K562 (cell line): ENCODE results near the gene CBX1. TPM values are rescaled to one million over a fixed set of nuclear protein-coding genes. Genes with fewer than 3 reads are reported as not detected.

ENCODE experiments used
- BRD9 ChIP-seq: fragments of 450-650 bp; IDR thresholded peaks from 2 replicates; pipeline ENCODE4 v1.6.1; 2018; ENCODE audit warnings: low read depth; ENCODE audit not compliant: partially characterized antibody
- EZH2 ChIP-seq: IDR thresholded peaks from 2 replicates; pipeline ENCODE4 v1.6.1; 2012; ENCODE audit warnings: low read depth, mild to moderate bottlenecking, inconsistent platforms, low read length, borderline replicate concordance
- KLF16 ChIP-seq: IDR thresholded peaks from 2 replicates; pipeline ENCODE4 v1.6.1; 2016; ENCODE audit warnings: antibody characterized with exemption
- MCM7 ChIP-seq, 2 experiments: fragments of 450-650 bp; IDR thresholded peaks; 2 replicates each; pipeline ENCODE4 v1.6.1; 2016 to 2018
- MTF1 ChIP-seq: fragments of 250-450 bp; sonication (Bioruptor Pico); IDR thresholded peaks from 2 replicates; pipeline ENCODE4 v1.9.0; 2021; ENCODE audit warnings: moderate library complexity, mild to moderate bottlenecking, inconsistent platforms, borderline replicate concordance
- NFRKB ChIP-seq: fragments of 450-650 bp; IDR thresholded peaks from 2 replicates; pipeline ENCODE4 v1.6.1; 2016; ENCODE audit warnings: low read depth
- POLR2G ChIP-seq: fragments of 200-400 bp; formaldehyde crosslinking; IDR thresholded peaks from 2 replicates; pipeline ENCODE4 v1.6.1; 2017; ENCODE audit warnings: low read depth, mild to moderate bottlenecking, antibody characterized with exemption, low read length, moderate library complexity
- PYGO2 ChIP-seq: fragments of 450-650 bp; IDR thresholded peaks from 2 replicates; pipeline ENCODE4 v1.6.1; 2016; ENCODE audit warnings: mild to moderate bottlenecking, missing genetic modification characterization, moderate library complexity, missing compliant biosample characterization
- SIX5 ChIP-seq, 2 experiments: IDR thresholded peaks; 2 replicates each; pipeline ENCODE4 v1.6.1; 2011; ENCODE audit warnings: low read length in 2 of 2, borderline replicate concordance in 1 of 2, low read depth in 1 of 2, mild to moderate bottlenecking in 1 of 2, moderate library complexity in 1 of 2; ENCODE audit not compliant: insufficient read depth in 1 of 2
- SMAD1 ChIP-seq: fragments of 150-350 bp; IDR thresholded peaks from 2 replicates; pipeline ENCODE4 v1.6.1; 2014; ENCODE audit warnings: low read length, low read depth; ENCODE audit not compliant: partially characterized antibody
- TEAD4 ChIP-seq, 2 experiments: sonication (generic) in 1 of 2; formaldehyde crosslinking in 1 of 2; IDR thresholded peaks; 2 replicates each; pipeline versions ENCODE4 v1.6.1 to v1.8.0; 2012 to 2022; ENCODE audit warnings: borderline replicate concordance in 1 of 2, inconsistent platforms in 1 of 2, low read length in 1 of 2, mild to moderate bottlenecking in 1 of 2, missing genetic modification reagents in 1 of 2
- XRCC5 ChIP-seq: fragments of 200-400 bp; formaldehyde crosslinking; IDR thresholded peaks from 2 replicates; pipeline ENCODE4 v1.6.1; 2017; ENCODE audit warnings: low read depth, mild to moderate bottlenecking, low read length
- ZNF165 ChIP-seq: fragments of 250-450 bp; sonication (Bioruptor Pico); IDR thresholded peaks from 2 replicates; pipeline ENCODE4 v1.4.0; 2020; ENCODE audit warnings: borderline replicate concordance
- ZNF436 ChIP-seq: fragments of 250-450, 450-650 bp; sonication (Bioruptor Pico); formaldehyde crosslinking; IDR thresholded peaks from 2 replicates; pipeline ENCODE4 v1.7.0; 2020; ENCODE audit warnings: mild to moderate bottlenecking
- polyA plus RNA-seq, 8 experiments: library from polyadenylated mRNA; depleted of rRNA in 4 of 8; stranded (reverse) in 5 of 8; unstranded in 3 of 8; fragments of >200 nt; fragmentation: Nextera tagmentation in 2 of 8; fragmentation: Illumina TruSeq in 1 of 8; extraction: Ambion mirVana in 2 of 8; extraction: Trizol in 1 of 8; gene quantifications; 2 replicates each; pipeline versions ENCODE4 v1.2.1 to v1.2.3, GENCODE V29; 2011 to 2014; ENCODE audit warnings: inconsistent platforms in 1 of 8, missing spikeins in 1 of 8
- total RNA-seq, 7 experiments: library from RNA; depleted of rRNA in 6 of 7; stranded (reverse); fragments of >200 nt in 6 of 7; fragmentation: Illumina TruSeq in 2 of 7; extraction: Trizol in 2 of 7; gene quantifications; 2 replicates each; pipeline versions ENCODE4 v1.2.1 to v1.2.3, GENCODE V29; 2011 to 2021; ENCODE audit warnings: low replicate concordance in 1 of 7
- TF ChIP-seq, protein P1 (sequence below): fragments of 150-350 bp; conservative IDR thresholded peaks from 2 replicates; pipeline ENCODE4 v1.6.1; 2014; ENCODE audit warnings: low read length
- TF ChIP-seq, protein P2 (sequence below): fragments of 250-450 bp; sonication (Bioruptor Pico); IDR thresholded peaks from 2 replicates; pipeline ENCODE4 v1.5.0; 2021
- TF ChIP-seq, protein P3 (sequence below): fragments of 450-650 bp; IDR thresholded peaks from 2 replicates; pipeline ENCODE4 v1.6.1; 2014; ENCODE audit warnings: low read depth, mild to moderate bottlenecking, moderate library complexity, borderline replicate concordance
- TF ChIP-seq, protein P4 (sequence below): IDR thresholded peaks from 2 replicates; pipeline ENCODE4 v1.6.1; 2012; ENCODE audit warnings: low read depth, low read length, improper control_type of control experiment, borderline replicate concordance

The CBX1 gene
- total and polyA plus RNA-seq, 9 of the 15 experiments (the other 6 are each of a cell fraction or from before 2014, with no cell fraction given): 10.6 to 95.7 (median 52.7) TPM

DNA sequence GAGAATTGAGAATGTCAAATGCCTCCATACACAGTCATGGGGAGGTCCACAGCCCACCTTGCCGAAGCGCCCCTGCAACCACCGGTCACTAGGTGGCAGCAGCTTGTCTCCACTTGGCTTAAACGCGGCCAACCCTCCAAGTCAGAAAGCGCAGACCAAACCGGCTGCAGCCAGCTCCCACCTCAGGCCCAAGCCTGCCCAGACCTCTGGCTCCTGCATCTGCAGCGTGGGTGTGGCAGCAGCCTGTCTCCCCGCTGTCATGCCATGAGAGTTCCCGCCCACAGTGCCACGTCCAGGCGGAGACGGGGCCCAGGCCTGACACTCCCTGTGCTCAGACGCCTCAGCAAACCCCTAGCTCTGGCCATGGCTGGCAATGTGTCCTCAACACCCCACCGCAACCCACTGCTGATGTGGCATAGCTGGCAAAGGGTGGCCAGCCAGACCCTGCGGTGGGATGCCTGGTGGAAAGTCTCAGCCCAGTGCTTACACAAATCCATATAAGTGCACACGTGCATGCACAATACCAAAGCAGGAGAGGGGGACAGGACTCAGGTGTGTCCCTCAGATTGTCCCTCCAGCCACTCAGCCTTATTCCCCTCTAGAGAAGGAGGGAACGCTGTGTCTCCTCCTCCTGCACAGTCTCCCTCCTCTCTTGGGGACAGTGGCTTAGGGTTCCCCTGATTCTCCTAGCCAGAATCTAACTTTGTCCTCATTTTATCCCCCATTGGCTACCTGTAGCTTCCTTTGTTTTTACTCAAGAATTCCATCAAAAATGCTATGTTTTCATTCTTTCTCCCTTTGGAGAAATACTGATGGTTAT is 74.6 kb downstream of the CBX1 start (continued):
- TF ChIP-seq, protein P1, sequence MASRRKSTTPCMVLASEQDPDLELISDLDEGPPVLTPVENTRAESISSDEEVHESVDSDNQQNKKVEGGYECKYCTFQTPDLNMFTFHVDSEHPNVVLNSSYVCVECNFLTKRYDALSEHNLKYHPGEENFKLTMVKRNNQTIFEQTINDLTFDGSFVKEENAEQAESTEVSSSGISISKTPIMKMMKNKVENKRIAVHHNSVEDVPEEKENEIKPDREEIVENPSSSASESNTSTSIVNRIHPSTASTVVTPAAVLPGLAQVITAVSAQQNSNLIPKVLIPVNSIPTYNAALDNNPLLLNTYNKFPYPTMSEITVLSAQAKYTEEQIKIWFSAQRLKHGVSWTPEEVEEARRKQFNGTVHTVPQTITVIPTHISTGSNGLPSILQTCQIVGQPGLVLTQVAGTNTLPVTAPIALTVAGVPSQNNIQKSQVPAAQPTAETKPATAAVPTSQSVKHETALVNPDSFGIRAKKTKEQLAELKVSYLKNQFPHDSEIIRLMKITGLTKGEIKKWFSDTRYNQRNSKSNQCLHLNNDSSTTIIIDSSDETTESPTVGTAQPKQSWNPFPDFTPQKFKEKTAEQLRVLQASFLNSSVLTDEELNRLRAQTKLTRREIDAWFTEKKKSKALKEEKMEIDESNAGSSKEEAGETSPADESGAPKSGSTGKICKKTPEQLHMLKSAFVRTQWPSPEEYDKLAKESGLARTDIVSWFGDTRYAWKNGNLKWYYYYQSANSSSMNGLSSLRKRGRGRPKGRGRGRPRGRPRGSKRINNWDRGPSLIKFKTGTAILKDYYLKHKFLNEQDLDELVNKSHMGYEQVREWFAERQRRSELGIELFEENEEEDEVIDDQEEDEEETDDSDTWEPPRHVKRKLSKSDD: 0 out of 2 replicates have a peak, but pooled peaks have one; percentile 48
- no peak for TF ChIP-seq ZNF436 (CRISPR knock-in tag)
- TF ChIP-seq BRD9: no peak
- TF ChIP-seq ZNF165 (CRISPR knock-in tag): no peak
- TF ChIP-seq EZH2: no peak
- no peak for TF ChIP-seq MTF1 (CRISPR knock-in tag)
- TF ChIP-seq PYGO2: no peak
- TF ChIP-seq XRCC5: no peak
- TF ChIP-seq MCM7 (IDR thresholded peaks at IDR 0.05): no peak
- no peak for TF ChIP-seq TEAD4 (IDR thresholded peaks at IDR 0.05; ENCODE audit: low read length)
- TF ChIP-seq TEAD4 (CRISPR knock-in tag; IDR thresholded peaks at IDR 0.05; ENCODE audit: borderline replicate concordance): no peak
- TF ChIP-seq SIX5 (IDR thresholded peaks at IDR 0.05; ENCODE audit: borderline replicate concordance in 1 of 2, insufficient read depth in 1 of 2, low read depth in 1 of 2, low read length in 2 of 2): no peak
- TF ChIP-seq SMAD1: no peak
- 0 out of 2 replicates have a peak, but pooled peaks have one; percentile 27 for TF ChIP-seq POLR2G
- no peak for TF ChIP-seq NFRKB
- peak; percentile 95 for TF ChIP-seq KLF16
- TF ChIP-seq, protein P2, sequence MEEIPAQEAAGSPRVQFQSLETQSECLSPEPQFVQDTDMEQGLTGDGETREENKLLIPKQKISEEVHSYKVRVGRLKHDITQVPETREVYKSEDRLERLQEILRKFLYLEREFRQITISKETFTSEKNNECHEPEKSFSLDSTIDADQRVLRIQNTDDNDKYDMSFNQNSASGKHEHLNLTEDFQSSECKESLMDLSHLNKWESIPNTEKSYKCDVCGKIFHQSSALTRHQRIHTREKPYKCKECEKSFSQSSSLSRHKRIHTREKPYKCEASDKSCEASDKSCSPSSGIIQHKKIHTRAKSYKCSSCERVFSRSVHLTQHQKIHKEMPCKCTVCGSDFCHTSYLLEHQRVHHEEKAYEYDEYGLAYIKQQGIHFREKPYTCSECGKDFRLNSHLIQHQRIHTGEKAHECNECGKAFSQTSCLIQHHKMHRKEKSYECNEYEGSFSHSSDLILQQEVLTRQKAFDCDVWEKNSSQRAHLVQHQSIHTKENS (CRISPR knock-in tag): no peak
- TF ChIP-seq, protein P3, sequence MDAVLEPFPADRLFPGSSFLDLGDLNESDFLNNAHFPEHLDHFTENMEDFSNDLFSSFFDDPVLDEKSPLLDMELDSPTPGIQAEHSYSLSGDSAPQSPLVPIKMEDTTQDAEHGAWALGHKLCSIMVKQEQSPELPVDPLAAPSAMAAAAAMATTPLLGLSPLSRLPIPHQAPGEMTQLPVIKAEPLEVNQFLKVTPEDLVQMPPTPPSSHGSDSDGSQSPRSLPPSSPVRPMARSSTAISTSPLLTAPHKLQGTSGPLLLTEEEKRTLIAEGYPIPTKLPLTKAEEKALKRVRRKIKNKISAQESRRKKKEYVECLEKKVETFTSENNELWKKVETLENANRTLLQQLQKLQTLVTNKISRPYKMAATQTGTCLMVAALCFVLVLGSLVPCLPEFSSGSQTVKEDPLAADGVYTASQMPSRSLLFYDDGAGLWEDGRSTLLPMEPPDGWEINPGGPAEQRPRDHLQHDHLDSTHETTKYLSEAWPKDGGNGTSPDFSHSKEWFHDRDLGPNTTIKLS: no peak
- TF ChIP-seq, protein P4, sequence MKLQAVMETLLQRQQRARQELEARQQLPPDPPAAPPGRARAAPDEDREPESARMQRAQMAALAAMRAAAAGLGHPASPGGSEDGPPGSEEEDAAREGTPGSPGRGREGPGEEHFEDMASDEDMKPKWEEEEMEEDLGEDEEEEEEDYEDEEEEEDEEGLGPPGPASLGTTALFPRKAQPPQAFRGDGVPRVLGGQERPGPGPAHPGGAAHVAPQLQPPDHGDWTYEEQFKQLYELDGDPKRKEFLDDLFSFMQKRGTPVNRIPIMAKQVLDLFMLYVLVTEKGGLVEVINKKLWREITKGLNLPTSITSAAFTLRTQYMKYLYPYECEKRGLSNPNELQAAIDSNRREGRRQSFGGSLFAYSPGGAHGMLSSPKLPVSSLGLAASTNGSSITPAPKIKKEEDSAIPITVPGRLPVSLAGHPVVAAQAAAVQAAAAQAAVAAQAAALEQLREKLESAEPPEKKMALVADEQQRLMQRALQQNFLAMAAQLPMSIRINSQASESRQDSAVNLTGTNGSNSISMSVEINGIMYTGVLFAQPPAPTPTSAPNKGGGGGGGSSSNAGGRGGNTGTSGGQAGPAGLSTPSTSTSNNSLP: no peak
